Measurements from ENCODE around the gene SRRM4. TPM values are rescaled to one million over a fixed set of nuclear protein-coding genes. Genes with fewer than 3 reads are reported as not detected.

The SRRM4 gene
- total and polyA plus RNA-seq, 4 donors = not detected

- no peak for TF ChIP-seq MAX (IDR thresholded peaks at IDR 0.05)
- TF ChIP-seq TAF1 (conservative IDR thresholded peaks at IDR 0.05) = no peak
Measured at GRCh38 chr12:119079530-119079929, 98.2 kb downstream of the SRRM4 start (continued).

- H3K9me3 ChIP-seq (ENCODE audit: control insufficient read depth in 4 of 4, low read length in 3 of 4) = no peaks in the 10 kb centered on the region
- no peak overlapping the region for H3K27ac ChIP-seq (ENCODE audit: low read depth in 1 of 2, low read length in 2 of 2)
- no peaks in the 10 kb centered on the region for H3K36me3 ChIP-seq (ENCODE audit: control insufficient read depth in 4 of 4, insufficient read depth in 3 of 4, low read depth in 1 of 4, low read length in 3 of 4)
- no peaks in the 10 kb centered on the region for H3K4me1 ChIP-seq (ENCODE audit: control insufficient read depth in 4 of 4, insufficient read depth in 4 of 4, low read length in 3 of 4)
- no peak overlapping the region for H3K9ac ChIP-seq (ENCODE audit: low read depth in 1 of 2, low read length in 2 of 2)
- DNase-seq (ENCODE audit: low spot score) = no peak
- no peak overlapping the region for H3K4me3 ChIP-seq (ENCODE audit: low read depth in 1 of 3, low read length in 3 of 3)
- 53% methylated on average over 7 of the region's 7 CpGs for WGBS
- TF ChIP-seq JUND (IDR thresholded peaks at IDR 0.05) (no peak), SP1 (IDR thresholded peaks at IDR 0.05) (no peak), REST (IDR thresholded peaks at IDR 0.05) (no peak), FOXA1 (IDR thresholded peaks at IDR 0.05) (no peak), RAD21 (IDR thresholded peaks at IDR 0.05) (no peak), CTCF (IDR thresholded peaks at IDR 0.05; ENCODE audit: low read depth, low read length, missing input control) (no peak), TAF1 (conservative IDR thresholded peaks at IDR 0.05) (no peak), HNF4A (conservative IDR thresholded peaks at IDR 0.05) (no peak), ZBTB33 (IDR thresholded peaks at IDR 0.05) (no peak), MAX (IDR thresholded peaks at IDR 0.05) (no peak), HNF4G (IDR thresholded peaks at IDR 0.05) (no peak), GABPA (IDR thresholded peaks at IDR 0.05 in 1 of 2, conservative IDR thresholded peaks at IDR 0.05 in 1 of 2) (no peak), NR2F2 (IDR thresholded peaks at IDR 0.05) (no peak), YY1 (IDR thresholded peaks at IDR 0.05) (no peak), ATF3 (IDR thresholded peaks at IDR 0.05) (no peak), FOXA2 (IDR thresholded peaks at IDR 0.05) (no peak)
- peaks cover 0 to 12% (median 3%) of the 10 kb centered on the region in 4 donors for H3K27me3 ChIP-seq (ENCODE audit: control insufficient read depth in 4 of 4, insufficient read depth in 4 of 4, low read length in 3 of 4)
Measured at GRCh38 chr12:119082016-119082415, 100.7 kb downstream of the SRRM4 start.

Data from liver (tissue), 9 donors.